ENCODE data around the gene MRPL48. TPM values are rescaled to one million over a fixed set of nuclear protein-coding genes. Genes with fewer than 3 reads are reported as not detected.
"Not testable (repeated sequence)": the region's sequence is repeated elsewhere in the genome, so short reads cannot be mapped to it uniquely, and the experiment has no call there.

Gene MRPL48
- total RNA-seq, 2 donors from 2014 or later = 36.4 to 55.3 TPM

- H3K4me1 Mint-ChIP-seq = no peaks in the 10 kb centered on the region
Measured at GRCh38 chr11:73766763-73767162, 20.9 kb upstream of the MRPL48 start.

GRCh38 chr11:73770811-73771210, 16.9 kb upstream of the MRPL48 start:
- H3K4me1 Mint-ChIP-seq; H3K27me3 Mint-ChIP-seq (ENCODE audit: insufficient read depth); DNase-seq; H3K9me3 ChIP-seq (ENCODE audit: control insufficient read depth, low read length); H3K36me3 Mint-ChIP-seq (ENCODE audit: low read depth); H3K27ac Mint-ChIP-seq; H3K4me3 Mint-ChIP-seq; H3K27me3 ChIP-seq (ENCODE audit: control insufficient read depth, insufficient read depth, low read length, poor library complexity, severe bottlenecking); H3K4me1 ChIP-seq (ENCODE audit: control insufficient read depth, insufficient read depth, low read length); H3K9ac ChIP-seq (ENCODE audit: extremely low read depth, low read length, poor library complexity, severe bottlenecking); H3K27ac ChIP-seq (ENCODE audit: low read depth, low read length); H3K36me3 ChIP-seq (ENCODE audit: control insufficient read depth, insufficient read depth, low read length); H3K4me3 ChIP-seq (ENCODE audit: low read length): not testable (repeated sequence)
- WGBS, 2 experiments (ENCODE audit: insufficient coverage in 1 of 2, insufficient read length in 1 of 2) = 92 to 95% methylated on average over 6 to 7 of the region's 7 CpGs
- peaks cover 14% of the 10 kb centered on the region for H3K9me3 Mint-ChIP-seq

More at GRCh38 chr11:73766763-73767162, 20.9 kb upstream of the MRPL48 start:
- Histone ChIP-seq H3K27me3 (ENCODE audit: control insufficient read depth, insufficient read depth, low read length, poor library complexity, severe bottlenecking) (no peaks in the 10 kb centered on the region), H3K27ac (ENCODE audit: low read depth, low read length) (no peak overlapping the region), H3K9me3 (ENCODE audit: control insufficient read depth, low read length) (no peaks in the 10 kb centered on the region), H3K36me3 (ENCODE audit: control insufficient read depth, insufficient read depth, low read length) (no peaks in the 10 kb centered on the region), H3K9ac (ENCODE audit: extremely low read depth, low read length, poor library complexity, severe bottlenecking) (no peak overlapping the region), H3K4me1 (ENCODE audit: control insufficient read depth, insufficient read depth, low read length) (no peaks in the 10 kb centered on the region), H3K4me3 (ENCODE audit: low read length) (no peak overlapping the region)
- 90 to 100% methylated on average over 1 of the region's 1 CpG for WGBS, 2 experiments (ENCODE audit: insufficient coverage in 1 of 2, insufficient read length in 1 of 2)
- DNase-seq = no peak
- Mint-ChIP-seq H3K4me3 (no peak overlapping the region), H3K36me3 (ENCODE audit: low read depth) (no peaks in the 10 kb centered on the region), H3K27ac (no peak overlapping the region), H3K9me3 (no peaks in the 10 kb centered on the region), H3K27me3 (ENCODE audit: insufficient read depth) (no peaks in the 10 kb centered on the region)
- no peak for TF ChIP-seq CTCF (conservative IDR thresholded peaks at IDR 0.05)

GRCh38 chr11:73779084-73779902, 8.4 kb upstream of the MRPL48 start:
- H3K9me3 ChIP-seq (ENCODE audit: control insufficient read depth, low read length) = no peaks in the 10 kb centered on the region
- TF ChIP-seq CTCF (conservative IDR thresholded peaks at IDR 0.05) = no peak
- Mint-ChIP-seq H3K4me3 (peak overlapping the region; percentile 87), H3K36me3 (ENCODE audit: low read depth) (no peaks in the 10 kb centered on the region), H3K27me3 (ENCODE audit: insufficient read depth) (no peaks in the 10 kb centered on the region), H3K4me1 (peaks cover 2% of the 10 kb centered on the region), H3K9me3 (peaks cover 14% of the 10 kb centered on the region), H3K27ac (peak overlapping the region; percentile 100)
- WGBS, 2 experiments (ENCODE audit: insufficient coverage in 1 of 2, insufficient read length in 1 of 2) = 1 to 2% methylated on average over 16 to 27 of the region's 30 CpGs
- peak overlapping the region; percentile 78 for H3K4me3 ChIP-seq (ENCODE audit: low read length)
- H3K4me1 ChIP-seq (ENCODE audit: control insufficient read depth, insufficient read depth, low read length) = no peaks in the 10 kb centered on the region
- peak overlapping the region; percentile 97 for H3K27ac ChIP-seq (ENCODE audit: low read depth, low read length)
- peak; percentile 99 for DNase-seq
- H3K36me3 ChIP-seq (ENCODE audit: control insufficient read depth, insufficient read depth, low read length) = no peaks in the 10 kb centered on the region
- no peaks in the 10 kb centered on the region for H3K27me3 ChIP-seq (ENCODE audit: control insufficient read depth, insufficient read depth, low read length, poor library complexity, severe bottlenecking)
- H3K9ac ChIP-seq (ENCODE audit: extremely low read depth, low read length, poor library complexity, severe bottlenecking) = peak overlapping the region; percentile 85

Data from endodermal cell (in vitro differentiated cells).